H1 (cell line): ENCODE results near the gene FTCDNL1. TPM values are rescaled to one million over a fixed set of nuclear protein-coding genes. Genes with fewer than 3 reads are reported as not detected.

Experiments used
- CTCF ChIA-PET: fragments of 300-600 bp; sonication (Branson Sonifier 250); formaldehyde crosslinking; loops from one replicate; lab custom pipeline; 2021; ENCODE audit not compliant: partially characterized antibody; lab: Charles Lee
- POLR2A ChIA-PET: fragments of 300-600 bp; sonication (Branson Sonifier 250); formaldehyde crosslinking; loops from one replicate; lab custom pipeline; 2021; ENCODE audit warnings: inconsistent platforms; ENCODE audit not compliant: partially characterized antibody; lab: Charles Lee
- DNase-seq, 2 experiments: peaks; one replicate each; pipeline versions ENCODE4 v3.0.0 to v3.0.0-alpha.2; 2010 to 2022; ENCODE audit warnings: low spot score in 2 of 2, low read depth in 1 of 2, mixed read lengths in 1 of 2
- FAIRE-seq: peaks from 2 replicates; lab custom pipeline; 2011; peaks lifted over from hg19 to GRCh38; lab: Jason Lieb, UNC
- H2AFZ ChIP-seq: 2 replicates; pipeline ENCODE4 v1.8.1; 2012; ENCODE audit warnings: low read length, inconsistent platforms
- H2AK5ac ChIP-seq: 2 replicates; pipeline ENCODE4 v1.6.1; 2013; ENCODE audit warnings: low read depth, low read length
- H2BK120ac ChIP-seq: replicated peaks from 2 replicates; pipeline ENCODE3; 2013; ENCODE audit warnings: low read depth, low read length, inconsistent platforms
- H2BK12ac ChIP-seq: 2 replicates; pipeline ENCODE4 v1.6.1; 2013; ENCODE audit warnings: low read depth, low read length
- H2BK15ac ChIP-seq: 2 replicates; pipeline ENCODE4 v1.6.1; 2013; ENCODE audit warnings: low read length
- H2BK20ac ChIP-seq: 2 replicates; pipeline ENCODE4 v1.6.1; 2013; ENCODE audit warnings: low read length
- H2BK5ac ChIP-seq: 2 replicates; pipeline ENCODE4 v1.6.1; 2013; ENCODE audit warnings: low read depth, low read length
- H3K14ac ChIP-seq: 2 replicates; pipeline ENCODE4 v1.6.1; 2013; ENCODE audit warnings: inconsistent platforms; ENCODE audit not compliant: insufficient read length
- H3K18ac ChIP-seq: 2 replicates; pipeline ENCODE4 v1.6.1; 2013; ENCODE audit warnings: low read length; ENCODE audit errors: extremely low read depth
- H3K23ac ChIP-seq: 2 replicates; pipeline ENCODE4 v1.6.1; 2013; ENCODE audit warnings: inconsistent platforms; ENCODE audit not compliant: insufficient read length
- H3K23me2 ChIP-seq: 2 replicates; pipeline ENCODE4 v1.6.1; 2013; ENCODE audit warnings: low read depth, low read length
- H3K27ac ChIP-seq: 2 replicates; pipeline ENCODE4 v1.6.1; 2011; ENCODE audit warnings: low read depth, low read length, inconsistent platforms
- H3K27me3 ChIP-seq, 4 experiments: replicated peaks in 1 of 4; 1 replicate in 1 of 4; 2 replicates in 3 of 4; pipeline versions ENCODE4 v1.6.1 to v1.8.1; 2011 to 2013; ENCODE audit warnings: low read length in 3 of 4, mild to moderate bottlenecking in 3 of 4, inconsistent platforms in 2 of 4, mixed read lengths in 2 of 4, moderate library complexity in 1 of 4; ENCODE audit not compliant: control insufficient read depth in 3 of 4, insufficient read depth in 3 of 4; ENCODE audit errors: extremely low read depth in 1 of 4
- H3K36me3 ChIP-seq, 4 experiments: 2 replicates each; pipeline versions ENCODE4 v1.6.1 to v1.8.1; 2011 to 2013; ENCODE audit warnings: mild to moderate bottlenecking in 4 of 4, low read length in 3 of 4, moderate library complexity in 2 of 4, control low read depth in 1 of 4, inconsistent platforms in 1 of 4; ENCODE audit not compliant: insufficient read depth in 4 of 4, control insufficient read depth in 2 of 4
- H3K4ac ChIP-seq: replicated peaks from 2 replicates; pipeline ENCODE3; 2013; ENCODE audit warnings: low read length, low read depth, mixed read lengths, inconsistent platforms; ENCODE audit not compliant: insufficient read length
- H3K4me1 ChIP-seq, 4 experiments: replicated peaks in 1 of 4; 1 replicate in 1 of 4; 2 replicates in 3 of 4; pipeline versions ENCODE4 v1.6.1 to v1.8.1; 2011 to 2013; ENCODE audit warnings: low read length in 3 of 4, inconsistent platforms in 2 of 4, mixed read lengths in 1 of 4; ENCODE audit not compliant: insufficient read depth in 4 of 4, control insufficient read depth in 3 of 4
- H3K4me2 ChIP-seq, 2 experiments: 2 replicates each; pipeline versions ENCODE4 v1.6.1 to v1.8.1; 2011 to 2013; ENCODE audit warnings: low read depth in 2 of 2, low read length in 2 of 2, control low read depth in 1 of 2, inconsistent platforms in 1 of 2, mild to moderate bottlenecking in 1 of 2; ENCODE audit not compliant: insufficient read depth in 1 of 2
- H3K4me3 ChIP-seq, 4 experiments: fragments of 200-600, 300-600 bp in 1 of 4; sonication (generic), shearing (Covaris generic), sonication (Bioruptor Twin) in 1 of 4; 2 replicates each; pipeline versions ENCODE4 v1.5.1 to v1.8.1; 2011 to 2016; ENCODE audit warnings: low read length in 4 of 4, low read depth in 3 of 4, control low read depth in 2 of 4, inconsistent platforms in 2 of 4, mild to moderate bottlenecking in 2 of 4, mixed read lengths in 1 of 4, moderate library complexity in 1 of 4; ENCODE audit not compliant: insufficient read depth in 2 of 4; ENCODE audit errors: extremely low read depth in 1 of 4
- H3K56ac ChIP-seq: replicated peaks from 2 replicates; pipeline ENCODE3; 2013; ENCODE audit warnings: low read depth, mild to moderate bottlenecking, mixed read lengths, low read length, inconsistent platforms; ENCODE audit not compliant: insufficient read length
- H3K79me1 ChIP-seq: 2 replicates; pipeline ENCODE4 v1.6.1; 2013; ENCODE audit warnings: low read depth, low read length, control low read depth
- H3K79me2 ChIP-seq, 2 experiments: 2 replicates each; pipeline versions ENCODE4 v1.6.1 to v1.8.1; 2012 to 2013; ENCODE audit warnings: low read length in 2 of 2, mild to moderate bottlenecking in 2 of 2, inconsistent platforms in 1 of 2; ENCODE audit not compliant: insufficient read depth in 2 of 2, control insufficient read depth in 1 of 2
- H3K9ac ChIP-seq, 4 experiments: replicated peaks in 1 of 4; 1 replicate in 1 of 4; 2 replicates in 3 of 4; pipeline versions ENCODE4 v1.6.1 to v1.8.1; 2011 to 2013; ENCODE audit warnings: low read depth in 3 of 4, low read length in 3 of 4, control low read depth in 2 of 4, mild to moderate bottlenecking in 2 of 4, moderate library complexity in 2 of 4, inconsistent platforms in 1 of 4; ENCODE audit errors: extremely low read depth in 1 of 4
- H3K9me3 ChIP-seq, 2 experiments: 2 replicates each; pipeline versions ENCODE4 v1.6.1 to v1.8.1; 2012 to 2013; ENCODE audit warnings: mild to moderate bottlenecking in 2 of 2, moderate library complexity in 2 of 2, control low read depth in 1 of 2, inconsistent platforms in 1 of 2, low read depth in 1 of 2, low read length in 1 of 2, mixed read lengths in 1 of 2; ENCODE audit not compliant: insufficient read depth in 2 of 2
- H4K20me1 ChIP-seq, 2 experiments: replicated peaks in 1 of 2; 2 replicates each; pipeline versions ENCODE3 to v1.8.1; 2011 to 2013; ENCODE audit warnings: inconsistent platforms in 2 of 2, low read length in 2 of 2, mild to moderate bottlenecking in 1 of 2; ENCODE audit not compliant: insufficient read depth in 2 of 2, control insufficient read depth in 1 of 2
- H4K5ac ChIP-seq: 2 replicates; pipeline ENCODE4 v1.6.1; 2013; ENCODE audit warnings: low read length, low read depth, mixed read lengths, inconsistent platforms; ENCODE audit not compliant: insufficient read length
- H4K8ac ChIP-seq: 2 replicates; pipeline ENCODE4 v1.8.0; 2013; ENCODE audit warnings: mild to moderate bottlenecking, moderate library complexity, low read length, inconsistent platforms; ENCODE audit not compliant: insufficient read depth; ENCODE audit errors: extremely low read depth
- H4K91ac ChIP-seq: replicated peaks from 2 replicates; pipeline ENCODE3; 2013; ENCODE audit warnings: low read length, mixed read lengths, inconsistent platforms; ENCODE audit not compliant: insufficient read length
- CBX8 ChIP-seq: fragments of 300-800, 300-1000 bp; sonication (generic); IDR thresholded peaks from 2 replicates; pipeline ENCODE4 v1.7.1; 2016; ENCODE audit warnings: low read depth, low read length, borderline replicate concordance
- CREB1 ChIP-seq: IDR thresholded peaks from 2 replicates; pipeline ENCODE4 v1.6.1; 2012; ENCODE audit warnings: inconsistent platforms
- EGR1 ChIP-seq: IDR thresholded peaks from 2 replicates; pipeline ENCODE4 v1.6.1; 2011; ENCODE audit warnings: low read depth, low read length, borderline replicate concordance
- EZH2 ChIP-seq: fragments of 200-600 bp; sonication (generic); IDR thresholded peaks from 2 replicates; pipeline ENCODE4 v1.7.1; 2012; ENCODE audit warnings: low read depth, mild to moderate bottlenecking, moderate library complexity, low read length, inconsistent platforms; ENCODE audit not compliant: severe bottlenecking
- FOSL1 ChIP-seq: IDR thresholded peaks from 2 replicates; pipeline ENCODE4 v1.6.1; 2011; ENCODE audit warnings: mild to moderate bottlenecking, low read depth, low read length, moderate library complexity; ENCODE audit not compliant: insufficient read depth
- JUND ChIP-seq: IDR thresholded peaks from 2 replicates; pipeline ENCODE4 v1.6.1; 2011; ENCODE audit warnings: mild to moderate bottlenecking, improper control_type of control experiment, low read length
- MAFK ChIP-seq: IDR thresholded peaks from 2 replicates; pipeline ENCODE4 v1.6.1; 2012; ENCODE audit warnings: low read depth, mild to moderate bottlenecking, improper control_type of control experiment, low read length
- POU5F1 ChIP-seq: IDR thresholded peaks from 2 replicates; pipeline ENCODE4 v1.6.1; 2011; ENCODE audit warnings: low read depth, mild to moderate bottlenecking, low read length, moderate library complexity
- RAD21 ChIP-seq, 2 experiments: IDR thresholded peaks in 1 of 2; conservative IDR thresholded peaks in 1 of 2; 2 replicates each; pipeline ENCODE4 v1.6.1; 2011; ENCODE audit warnings: low read depth in 2 of 2, low read length in 2 of 2, improper control_type of control experiment in 1 of 2, inconsistent platforms in 1 of 2, mild to moderate bottlenecking in 1 of 2, moderate library complexity in 1 of 2
- RNF2 ChIP-seq: fragments of 200-900, 300-1000 bp; sonication (generic); IDR thresholded peaks from 2 replicates; pipeline ENCODE4 v1.7.1; 2016; ENCODE audit warnings: borderline replicate concordance, low read depth, mild to moderate bottlenecking, antibody characterized with exemption, low read length; ENCODE audit not compliant: poor library complexity, severe bottlenecking; ENCODE audit errors: missing control alignments
- SIN3A ChIP-seq, 2 experiments: IDR thresholded peaks in 1 of 2; conservative IDR thresholded peaks in 1 of 2; 2 replicates each; pipeline ENCODE4 v1.6.1; 2011 to 2012; ENCODE audit warnings: low read length in 2 of 2, improper control_type of control experiment in 1 of 2, low read depth in 1 of 2, mild to moderate bottlenecking in 1 of 2
- SIRT6 ChIP-seq: IDR thresholded peaks from one replicate; pipeline ENCODE4 v1.7.1; 2012; ENCODE audit warnings: low read length, inconsistent platforms
- SP4 ChIP-seq: IDR thresholded peaks from 2 replicates; pipeline ENCODE4 v1.6.1; 2012; ENCODE audit warnings: low read length, inconsistent platforms
- WGBS, 2 experiments: shearing (Covaris generic) in 1 of 2; methylation state at CpG; one replicate each; pipeline versions ENCODE4 v1.1.6 to v1.1.7; 2013 to 2015; ENCODE audit warnings: low lambda C conversion rate in 2 of 2, mixed read lengths in 2 of 2, inconsistent platforms in 1 of 2, low coverage in 1 of 2, missing lambda C conversion rate in 1 of 2; ENCODE audit not compliant: insufficient replicate concordance in 2 of 2, insufficient coverage in 1 of 2, insufficient read length in 1 of 2; ENCODE audit errors: extremely low coverage in 1 of 2, missing lambda C conversion rate in 1 of 2; 5-methylcytosine and 5-hydroxymethylcytosine counted together
- polyA plus RNA-seq, 7 experiments: library from polyadenylated mRNA; depleted of rRNA in 3 of 7; stranded (reverse) in 5 of 7; unstranded in 2 of 7; fragments of >200 nt in 5 of 7; fragments of 200-250 nt in 2 of 7; gene quantifications; 1 replicate in 5 of 7; 2 replicates in 1 of 7; 4 replicates in 1 of 7; pipeline versions ENCODE4 v1.2.1 to v1.2.3, GENCODE V29; 2011 to 2013; ENCODE audit warnings: missing spikeins in 2 of 7, mixed read lengths in 2 of 7
- total RNA-seq: library from RNA; stranded (reverse); fragmentation: NEBNext Ultra II Directional; extraction: Animal tissue kit (Norgen Biotek cat#: 25700); gene quantifications from 2 replicates; pipeline ENCODE4 v1.2.1, GENCODE V29; 2021
- TF ChIP-seq, protein P1 (sequence below): IDR thresholded peaks from 2 replicates; pipeline ENCODE4 v1.6.1; 2012; ENCODE audit warnings: inconsistent platforms

The FTCDNL1 gene
- total and polyA plus RNA-seq, 2 of the 8 experiments (the other 6 are each of a cell fraction or from before 2014, with no cell fraction given), result 0.41 to 0.97 TPM

DNA sequence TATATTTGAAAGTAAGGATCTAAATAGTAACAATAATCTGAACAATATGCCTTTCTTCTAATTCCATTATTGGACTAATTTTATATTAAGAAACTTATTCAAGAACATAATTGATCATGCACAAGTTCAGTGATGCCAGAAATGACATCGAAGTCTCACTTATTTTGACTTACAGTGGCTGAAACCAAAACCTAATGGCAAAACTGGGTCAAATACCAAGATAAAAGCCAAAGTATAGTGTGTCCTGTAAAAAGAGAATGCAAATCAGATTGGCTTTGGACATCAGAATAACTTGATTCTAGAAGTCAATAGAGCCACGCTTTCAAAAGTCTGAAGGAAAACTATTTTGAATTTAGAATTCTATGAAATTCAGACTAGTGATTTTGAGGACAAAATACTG lies 137.2 kb downstream of the FTCDNL1 start:
- no peak overlapping the region for H2BK5ac ChIP-seq
- no peak overlapping the region for H3K23ac ChIP-seq
- no peak overlapping the region for H3K18ac ChIP-seq
- peaks cover 0 to 2% of the 10 kb centered on the region in 2 experiments; a peak in 1 of 4 replicates for H3K9me3 ChIP-seq
- no peaks in the 10 kb centered on the region for H3K79me2 ChIP-seq
- no peaks in the 10 kb centered on the region for H3K4me1 ChIP-seq
- ChIA-PET CTCF (interaction anchor here (1.1 to 1.3 kb wide), 2 partner anchors 9 to 24 kb away, joined by 3 to 4 read pairs; no protein-coding TSS in a partner anchor), POLR2A (no interaction called here)
- H4K20me1 ChIP-seq, result no peaks in the 10 kb centered on the region
- no peak overlapping the region for H2BK12ac ChIP-seq
- no peak overlapping the region for H4K8ac ChIP-seq
- no peaks in the 10 kb centered on the region for H3K79me1 ChIP-seq
- H3K27ac ChIP-seq, result no peak overlapping the region
- H3K4me3 ChIP-seq, result no peak overlapping the region
- H3K56ac ChIP-seq, result no peak overlapping the region
- H4K91ac ChIP-seq, result no peak overlapping the region
- no peak overlapping the region for H3K4ac ChIP-seq
- H3K27me3 ChIP-seq, result no peaks in the 10 kb centered on the region
- no peak overlapping the region for H3K9ac ChIP-seq
- no peak overlapping the region for H3K4me2 ChIP-seq
- H2AFZ ChIP-seq, result no peak overlapping the region
- no peak for TF ChIP-seq SP4
- TF ChIP-seq EGR1, result no peak
- TF ChIP-seq SIRT6, result no peak
- TF ChIP-seq EZH2, result no peak
- TF ChIP-seq JUND, result no peak
- TF ChIP-seq CREB1, result no peak
- TF ChIP-seq, protein P1, sequence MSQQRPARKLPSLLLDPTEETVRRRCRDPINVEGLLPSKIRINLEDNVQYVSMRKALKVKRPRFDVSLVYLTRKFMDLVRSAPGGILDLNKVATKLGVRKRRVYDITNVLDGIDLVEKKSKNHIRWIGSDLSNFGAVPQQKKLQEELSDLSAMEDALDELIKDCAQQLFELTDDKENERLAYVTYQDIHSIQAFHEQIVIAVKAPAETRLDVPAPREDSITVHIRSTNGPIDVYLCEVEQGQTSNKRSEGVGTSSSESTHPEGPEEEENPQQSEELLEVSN, result no peak
- no peak for TF ChIP-seq CBX8
- TF ChIP-seq RAD21 (IDR thresholded peaks at IDR 0.05 in 1 of 2, conservative IDR thresholded peaks at IDR 0.05 in 1 of 2; ENCODE audit: low read depth in 2 of 2, low read length in 2 of 2), result no peak
- no peak for TF ChIP-seq MAFK
- TF ChIP-seq POU5F1, result no peak
- TF ChIP-seq FOSL1, result no peak
- TF ChIP-seq RNF2, result no peak
- no peak for TF ChIP-seq SIN3A (conservative IDR thresholded peaks at IDR 0.05 in 1 of 2, IDR thresholded peaks at IDR 0.05 in 1 of 2; ENCODE audit: low read depth in 1 of 2, low read length in 2 of 2)
- H4K5ac ChIP-seq, result no peak overlapping the region
- 52% methylated on average over 2 of the region's 2 CpGs; no CpG with 5 or more reads in 1 of the 2 experiments for WGBS, 2 experiments
- H2BK120ac ChIP-seq, result no peak overlapping the region
- H3K23me2 ChIP-seq, result no peaks in the 10 kb centered on the region
- DNase-seq (no peak), FAIRE-seq (no peak)
- H2BK20ac ChIP-seq, result no peak overlapping the region
- H2BK15ac ChIP-seq, result no peak overlapping the region
- no peaks in the 10 kb centered on the region for H3K36me3 ChIP-seq
- no peak overlapping the region for H2AK5ac ChIP-seq
- H3K14ac ChIP-seq, result no peak overlapping the region
